IMR-90 (cell line): Measurements from ENCODE around the gene BCAS4. TPM values are rescaled to one million over a fixed set of nuclear protein-coding genes. Genes with fewer than 3 reads are reported as not detected.

ENCODE experiments used
- ATAC-seq: fragments of 200-7000 bp; cut with Tn5 transposase; 2 replicates; pipeline ENCODE4 v1.9.1; 2020; ENCODE audit warnings: low read depth, mild to moderate bottlenecking, moderate library complexity
- BruUV-seq: library from RNA; stranded (reverse); fragments of 400-500 nt; replicated peaks from 2 replicates; lab custom pipeline; 2021; lab: Mats Ljungman, UMichigan
- CTCF ChIA-PET: fragments of 300-600 bp; formaldehyde crosslinking; extraction: SDS; loops from one replicate; lab custom pipeline; 2021; ENCODE audit warnings: antibody characterized with exemption; lab: Yijun Ruan, JAX
- POLR2A ChIA-PET: fragments of 300-600 bp; sonication (Branson Sonifier 250); formaldehyde crosslinking; loops from one replicate; lab custom pipeline; 2022; ENCODE audit warnings: antibody characterized with exemption; ENCODE audit not compliant: unreplicated experiment; lab: Charles Lee
- DNase-seq: peaks from one replicate; pipeline ENCODE4 v3.0.0; 2013
- H2AFZ ChIP-seq: replicated peaks from 2 replicates; pipeline ENCODE3; 2013; ENCODE audit warnings: low read length, mild to moderate bottlenecking; ENCODE audit not compliant: poor library complexity
- H2AK5ac ChIP-seq: 2 replicates; pipeline ENCODE4 v1.6.1; 2013; ENCODE audit warnings: low read depth, low read length, inconsistent platforms
- H2AK9ac ChIP-seq: replicated peaks from 2 replicates; pipeline ENCODE3; 2013; ENCODE audit warnings: mild to moderate bottlenecking, low read depth, low read length, moderate library complexity; ENCODE audit not compliant: poor library complexity
- H2BK120ac ChIP-seq: 2 replicates; pipeline ENCODE4 v1.6.1; 2013; ENCODE audit warnings: low read depth, low read length, inconsistent platforms
- H2BK15ac ChIP-seq: 3 replicates; pipeline ENCODE4 v1.6.1; 2013; ENCODE audit warnings: low read depth, low read length, inconsistent platforms
- H2BK20ac ChIP-seq: 2 replicates; pipeline ENCODE4 v1.6.1; 2013; ENCODE audit warnings: low read depth, mild to moderate bottlenecking, inconsistent platforms, low read length, moderate library complexity
- H2BK5ac ChIP-seq: 2 replicates; pipeline ENCODE4 v1.6.1; 2013; ENCODE audit warnings: mild to moderate bottlenecking, low read depth, low read length, inconsistent platforms; ENCODE audit not compliant: poor library complexity, severe bottlenecking
- H3K14ac ChIP-seq: replicated peaks from 2 replicates; pipeline ENCODE4 v1.6.1; 2013; ENCODE audit warnings: low read depth, low read length, inconsistent platforms
- H3K18ac ChIP-seq: 2 replicates; pipeline ENCODE4 v1.6.1; 2013; ENCODE audit warnings: low read depth, low read length, control low read depth
- H3K23ac ChIP-seq: 2 replicates; pipeline ENCODE4 v1.6.1; 2013; ENCODE audit warnings: low read depth, low read length, inconsistent platforms
- H3K27ac ChIP-seq: 2 replicates; pipeline ENCODE4 v1.5.1; 2013; ENCODE audit warnings: mild to moderate bottlenecking, control low read depth, low read length; ENCODE audit not compliant: insufficient read depth
- H3K27me3 ChIP-seq: 2 replicates; pipeline ENCODE4 v1.6.1; 2013; ENCODE audit warnings: low read length; ENCODE audit not compliant: control insufficient read depth, insufficient read depth
- H3K36me3 ChIP-seq: 2 replicates; pipeline ENCODE4 v1.6.1; 2013; ENCODE audit warnings: low read length, mixed read lengths; ENCODE audit not compliant: control insufficient read depth, insufficient read depth
- H3K4ac ChIP-seq: 2 replicates; pipeline ENCODE4 v1.6.1; 2013; ENCODE audit warnings: low read depth, low read length, inconsistent platforms
- H3K4me1 ChIP-seq: 2 replicates; pipeline ENCODE4 v1.6.1; 2013; ENCODE audit warnings: low read length, mixed read lengths; ENCODE audit not compliant: control insufficient read depth, insufficient read depth
- H3K4me2 ChIP-seq: 2 replicates; pipeline ENCODE4 v1.6.1; 2013; ENCODE audit warnings: low read depth, mild to moderate bottlenecking, control low read depth, low read length, moderate library complexity
- H3K4me3 ChIP-seq: 2 replicates; pipeline ENCODE4 v1.5.1; 2013; ENCODE audit warnings: low read depth, mild to moderate bottlenecking, control low read depth, low read length, moderate library complexity; ENCODE audit not compliant: insufficient read depth
- H3K56ac ChIP-seq: 2 replicates; pipeline ENCODE4 v1.6.1; 2013; ENCODE audit warnings: low read length, inconsistent platforms; ENCODE audit not compliant: insufficient read depth; ENCODE audit errors: extremely low read depth
- H3K79me1 ChIP-seq, 2 experiments: 2 replicates each; pipeline ENCODE4 v1.6.1; 2013; ENCODE audit warnings: low read length in 2 of 2, inconsistent platforms in 1 of 2, low read depth in 1 of 2
- H3K9ac ChIP-seq: 2 replicates; pipeline ENCODE4 v1.6.1; 2013; ENCODE audit warnings: low read depth, low read length, control low read depth
- H3K9me1 ChIP-seq: 2 replicates; pipeline ENCODE4 v1.6.1; 2013; ENCODE audit warnings: low read length, inconsistent platforms; ENCODE audit not compliant: insufficient read depth
- H3K9me3 ChIP-seq: 2 replicates; pipeline ENCODE4 v1.6.1; 2013; ENCODE audit warnings: low read length; ENCODE audit not compliant: control insufficient read depth, insufficient read depth
- H4K20me1 ChIP-seq: 2 replicates; pipeline ENCODE4 v1.6.1; 2013; ENCODE audit warnings: low read length, inconsistent platforms; ENCODE audit not compliant: insufficient read depth
- H4K5ac ChIP-seq: 2 replicates; pipeline ENCODE4 v1.6.1; 2013; ENCODE audit warnings: mild to moderate bottlenecking, low read depth, low read length, control low read depth
- H4K8ac ChIP-seq, 2 experiments: 2 replicates each; pipeline ENCODE4 v1.6.1; 2013; ENCODE audit warnings: low read depth in 2 of 2, low read length in 2 of 2, control low read depth in 1 of 2, inconsistent platforms in 1 of 2
- H4K91ac ChIP-seq: 2 replicates; pipeline ENCODE4 v1.6.1; 2013; ENCODE audit warnings: low read depth, low read length, inconsistent platforms; ENCODE audit not compliant: insufficient read depth
- BHLHE40 ChIP-seq: fragments of 150-350 bp; IDR thresholded peaks from 2 replicates; pipeline ENCODE4 v1.6.1; 2016; ENCODE audit warnings: mild to moderate bottlenecking, low read depth, low read length
- CEBPB ChIP-seq: IDR thresholded peaks from 2 replicates; pipeline ENCODE4 v1.6.1; 2012; ENCODE audit warnings: low read depth, low read length, improper control_type of control experiment
- CTCF ChIP-seq: conservative IDR thresholded peaks from 2 replicates; pipeline ENCODE4 v1.5.1; 2012; ENCODE audit warnings: mild to moderate bottlenecking, low read depth, low read length, improper control_type of control experiment
- ELK1 ChIP-seq: fragments of 150-350 bp; IDR thresholded peaks from 2 replicates; pipeline ENCODE4 v1.6.1; 2016; ENCODE audit warnings: low read depth, mild to moderate bottlenecking, low read length, moderate library complexity, borderline replicate concordance
- FOS ChIP-seq: fragments of 150-350 bp; IDR thresholded peaks from 2 replicates; pipeline ENCODE4 v1.6.1; 2016; ENCODE audit warnings: low read depth, low read length
- MAZ ChIP-seq: IDR thresholded peaks from 2 replicates; pipeline ENCODE4 v1.6.1; 2012; ENCODE audit warnings: low read depth, mild to moderate bottlenecking, low read length, improper control_type of control experiment, moderate library complexity, borderline replicate concordance
- MXI1 ChIP-seq: IDR thresholded peaks from 2 replicates; pipeline ENCODE4 v1.6.1; 2012; ENCODE audit warnings: low read depth, mild to moderate bottlenecking, low read length, moderate library complexity, borderline replicate concordance
- POLR2A ChIP-seq: IDR thresholded peaks from 2 replicates; pipeline ENCODE4 v1.6.1; 2012; ENCODE audit warnings: mild to moderate bottlenecking, low read depth, low read length
- RAD21 ChIP-seq: IDR thresholded peaks from 2 replicates; pipeline ENCODE4 v1.6.1; 2012; ENCODE audit warnings: low read length, improper control_type of control experiment
- RCOR1 ChIP-seq: IDR thresholded peaks from 2 replicates; pipeline ENCODE4 v1.6.1; 2012; ENCODE audit warnings: mild to moderate bottlenecking, low read length, improper control_type of control experiment; ENCODE audit not compliant: insufficient replicate concordance
- RFX5 ChIP-seq: IDR thresholded peaks from 2 replicates; pipeline ENCODE4 v1.8.0; 2012; ENCODE audit warnings: low read depth, mild to moderate bottlenecking, low read length, moderate library complexity
- SMC3 ChIP-seq: fragments of 150-350 bp; IDR thresholded peaks from 2 replicates; pipeline ENCODE4 v1.6.1; 2016; ENCODE audit warnings: low read depth, mild to moderate bottlenecking, antibody characterized with exemption, low read length, moderate library complexity
- WGBS, 2 experiments: methylation state at CpG; one replicate each; pipeline versions ENCODE4 v1.1.5 to v1.1.7; 2013; ENCODE audit warnings: missing lambda C conversion rate in 2 of 2; ENCODE audit not compliant: insufficient read length in 1 of 2; ENCODE audit errors: extremely low coverage in 2 of 2; 5-methylcytosine and 5-hydroxymethylcytosine counted together
- dilution Hi-C: fragments of 300-500 bp; cut with HindIII; formaldehyde crosslinking; loops from one replicate; pipeline ENCODE4 v1.14.3; 2018; ENCODE audit warnings: low sequenced_read_pairs; ENCODE audit not compliant: unreplicated experiment
- in situ Hi-C: fragments of 300-500 bp; cut with MboI; formaldehyde crosslinking; loops from 3 replicates; pipeline ENCODE4 v1.14.3; 2019; ENCODE audit warnings: low sequenced_read_pairs, inconsistent platforms, mixed read lengths
- intact Hi-C: fragments of 100-400 bp; cut with micrococcal nuclease; formaldehyde crosslinking; loops from 2 replicates; pipeline ENCODE4 v1.10.0; 2022
- polyA plus RNA-seq, 3 experiments: library from polyadenylated mRNA; depleted of rRNA; stranded (reverse); fragments of >200 nt; gene quantifications; 2 replicates each; pipeline ENCODE4 v1.2.3, GENCODE V29; 2012; ENCODE audit warnings: low replicate concordance in 1 of 3
- total RNA-seq: library from RNA; depleted of rRNA; stranded (reverse); fragments of >200 nt; gene quantifications from 2 replicates; pipeline ENCODE4 v1.2.3, GENCODE V29; 2012

Gene BCAS4
- total and polyA plus RNA-seq, 2 of the 4 experiments (the other 2 are of a cell fraction), result 42.7 to 47.5 TPM

- no peak for TF ChIP-seq ELK1
These were observed 77.9 kb downstream of the BCAS4 start (continued) for GRCh38 chr20:50872560-50873425.

GRCh38 chr20:50873585-50873984, 78.7 kb downstream of the BCAS4 start:
- Histone ChIP-seq H3K18ac (no peak overlapping the region), H2BK15ac (no peak overlapping the region), H4K8ac (no peak overlapping the region), H3K4me1 (peaks cover 10% of the 10 kb centered on the region), H3K9ac (no peak overlapping the region), H4K5ac (no peak overlapping the region), H3K27me3 (no peaks in the 10 kb centered on the region), H2BK5ac (no peak overlapping the region), H2AFZ (no peak overlapping the region), H3K4me2 (no peak overlapping the region), H2BK120ac (no peak overlapping the region), H2AK5ac (no peak overlapping the region), H3K23ac (no peak overlapping the region), H2AK9ac (no peak overlapping the region), H3K27ac (no peak overlapping the region), H3K56ac (no peak overlapping the region), H3K9me3 (no peaks in the 10 kb centered on the region), H2BK20ac (no peak overlapping the region), H4K91ac (no peak overlapping the region), H3K4ac (no peak overlapping the region), H3K79me1 (peaks cover 0 to 4% of the 10 kb centered on the region in 2 experiments; a peak in 2 of 4 replicates), H3K36me3 (peaks cover 10% of the 10 kb centered on the region), H3K14ac (no peak overlapping the region), H3K9me1 (peaks cover 10% of the 10 kb centered on the region), H3K4me3 (no peak overlapping the region), H4K20me1 (0 out of 2 replicates have a peak, but pooled peaks cover 4% of the 10 kb centered on the region)
- ATAC-seq (no peak), DNase-seq (no peak)
- no TSS peak for BruUV-seq
- ChIA-PET CTCF (no interaction called here), POLR2A (no interaction called here)
- in situ Hi-C loops (no loop called here), intact Hi-C loops (no loop called here), dilution Hi-C loops (no loop called here)
- WGBS, 2 experiments, result 83% methylated on average over 8 of the region's 10 CpGs; no CpG with 5 or more reads in 1 of the 2 experiments
- TF ChIP-seq FOS (no peak), RAD21 (no peak), RCOR1 (no peak), CTCF (no peak), POLR2A (no peak), BHLHE40 (no peak), MXI1 (no peak), SMC3 (no peak), CEBPB (no peak), MAZ (no peak), ELK1 (no peak), RFX5 (no peak)
